NCI-H524 treated with DMSO at 0.1 percent for 48 hours (cell line): ENCODE measurements around the gene GNA15.
"Not testable (repeated sequence)": the region's sequence is repeated elsewhere in the genome, so short reads cannot be mapped to it uniquely, and the experiment has no call there.

Source experiments
- DNase-seq: peaks from one replicate; lab custom pipeline; 2025; lab: John Stamatoyannopoulos, UW

The GNA15 gene

GRCh38 chr19:3149526-3150505 is 14.0 kb downstream of the GNA15 start:
- no peak for DNase-seq

GRCh38 chr19:3150739-3151329 is 15.0 kb downstream of the GNA15 start:
- DNase-seq, result no peak

GRCh38 chr19:3151563-3152418 is 16.0 kb downstream of the GNA15 start:
- no peak for DNase-seq

GRCh38 chr19:3152419-3152780 is 16.6 kb downstream of the GNA15 start:
- DNase-seq, result no peak

- no peak for DNase-seq
Observed at GRCh38 chr19:3153286-3154230, 17.7 kb downstream of the GNA15 start.

- DNase-seq, result not testable (repeated sequence)
Observed at GRCh38 chr19:3154447-3154846, 18.6 kb downstream of the GNA15 start.

- DNase-seq, result no peak
Observed at GRCh38 chr19:3154957-3155736, 19.3 kb downstream of the GNA15 start.

DNA sequence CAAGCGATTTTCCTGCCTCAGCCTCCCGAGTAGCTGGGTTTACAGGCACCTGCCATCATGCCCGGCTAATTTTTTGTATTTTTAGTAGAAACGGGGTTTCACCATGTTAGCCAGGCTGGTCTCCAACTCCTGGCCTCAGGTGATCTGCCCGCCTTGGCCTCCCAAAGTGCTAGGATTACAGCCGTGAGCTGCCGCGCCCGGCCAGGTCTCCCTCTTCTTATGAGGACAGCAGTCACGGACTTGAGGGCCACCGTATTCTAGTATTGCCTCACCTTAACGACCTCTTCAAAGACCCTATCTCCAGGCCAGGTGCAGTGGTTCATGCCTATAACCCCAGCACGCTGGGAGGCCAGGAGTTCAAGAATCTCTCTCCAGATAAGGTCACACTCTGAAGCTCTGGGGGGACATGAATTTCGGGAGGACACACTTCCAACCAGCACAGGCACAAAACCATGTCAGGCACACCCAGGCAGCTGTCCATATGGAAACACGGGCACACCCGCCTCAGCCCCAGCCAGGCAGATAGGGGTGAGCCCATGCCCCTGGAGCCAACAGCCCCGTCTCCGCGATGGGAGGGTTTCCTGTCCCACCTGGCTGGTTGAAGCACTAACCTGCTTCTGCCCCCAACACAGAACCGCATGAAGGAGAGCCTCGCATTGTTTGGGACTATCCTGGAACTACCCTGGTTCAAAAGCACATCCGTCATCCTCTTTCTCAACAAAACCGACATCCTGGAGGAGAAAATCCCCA is 21.4 kb downstream of the GNA15 start:
- no peak for DNase-seq

GRCh38 chr19:3159565-3159964 is 23.7 kb downstream of the GNA15 start:
- DNase-seq, result no peak

DNA sequence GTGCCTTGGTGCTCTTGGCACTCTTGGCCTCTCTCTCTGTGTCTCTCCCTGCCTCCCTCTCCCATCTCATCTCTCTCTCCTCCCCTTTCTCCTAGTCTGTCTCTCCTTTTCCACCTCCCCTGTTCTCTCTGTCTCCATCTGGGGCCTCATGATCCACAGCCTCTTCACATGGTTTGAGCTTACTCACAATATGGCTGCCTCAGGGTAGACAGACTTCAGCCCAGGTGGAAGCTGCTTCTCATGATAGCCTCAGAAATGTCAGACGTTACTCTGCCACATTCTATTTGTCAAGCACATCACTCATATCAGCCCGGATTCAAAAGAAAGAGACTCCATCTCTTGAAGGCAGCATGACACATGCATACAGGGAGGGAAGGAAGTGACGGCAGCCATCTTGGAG is 24.4 kb downstream of the GNA15 start:
- DNase-seq, result no peak

DNA sequence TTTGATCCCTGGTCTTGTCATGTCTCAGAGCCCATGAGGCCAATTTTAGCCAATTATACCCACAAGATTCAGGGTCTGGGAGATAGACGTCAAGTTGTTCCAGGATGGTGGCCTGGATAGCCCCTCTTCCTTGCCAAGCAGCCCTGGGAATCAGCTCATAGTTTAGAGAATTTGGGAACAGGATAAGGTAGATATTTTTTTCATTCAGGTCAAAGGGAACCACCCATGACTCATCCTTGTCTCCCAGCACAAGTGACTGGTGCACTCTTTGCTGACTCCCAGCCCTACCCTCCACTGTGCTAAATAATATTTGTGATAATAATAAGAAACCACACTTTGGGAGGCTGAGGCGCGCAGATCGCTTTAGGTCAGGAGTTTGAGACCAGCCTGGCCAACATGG is 25.6 kb downstream of the GNA15 start:
- DNase-seq, result no peak

DNA sequence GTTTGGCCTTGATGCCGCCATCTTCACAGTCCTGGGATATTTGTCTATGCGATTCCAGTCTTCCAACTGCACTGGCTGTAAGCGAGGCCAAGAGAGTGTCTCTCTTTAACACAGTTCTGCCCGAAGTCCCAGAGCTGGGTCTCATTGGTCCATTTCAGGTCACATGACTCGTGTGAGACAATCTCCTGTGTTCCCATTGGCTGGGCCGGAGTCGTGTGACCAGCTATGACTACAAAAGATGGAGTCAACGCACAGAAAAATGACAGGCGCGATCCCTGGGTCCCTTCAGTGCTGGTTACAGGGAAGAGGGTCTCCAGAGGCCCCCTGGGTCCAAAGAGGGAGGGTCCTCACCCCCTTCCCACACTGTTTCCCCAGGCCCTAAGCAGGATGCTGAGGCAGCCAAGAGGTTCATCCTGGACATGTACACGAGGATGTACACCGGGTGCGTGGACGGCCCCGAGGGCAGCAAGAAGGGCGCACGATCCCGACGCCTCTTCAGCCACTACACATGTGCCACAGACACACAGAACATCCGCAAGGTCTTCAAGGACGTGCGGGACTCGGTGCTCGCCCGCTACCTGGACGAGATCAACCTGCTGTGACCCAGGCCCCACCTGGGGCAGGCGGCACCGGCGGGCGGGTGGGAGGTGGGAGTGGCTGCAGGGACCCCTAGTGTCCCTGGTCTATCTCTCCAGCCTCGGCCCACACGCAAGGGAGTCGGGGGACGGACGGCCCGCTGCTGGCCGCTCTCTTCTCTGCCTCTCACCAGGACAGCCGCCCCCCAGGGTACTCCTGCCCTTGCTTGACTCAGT is 26.8 kb downstream of the GNA15 start:
- no peak for DNase-seq

DNA sequence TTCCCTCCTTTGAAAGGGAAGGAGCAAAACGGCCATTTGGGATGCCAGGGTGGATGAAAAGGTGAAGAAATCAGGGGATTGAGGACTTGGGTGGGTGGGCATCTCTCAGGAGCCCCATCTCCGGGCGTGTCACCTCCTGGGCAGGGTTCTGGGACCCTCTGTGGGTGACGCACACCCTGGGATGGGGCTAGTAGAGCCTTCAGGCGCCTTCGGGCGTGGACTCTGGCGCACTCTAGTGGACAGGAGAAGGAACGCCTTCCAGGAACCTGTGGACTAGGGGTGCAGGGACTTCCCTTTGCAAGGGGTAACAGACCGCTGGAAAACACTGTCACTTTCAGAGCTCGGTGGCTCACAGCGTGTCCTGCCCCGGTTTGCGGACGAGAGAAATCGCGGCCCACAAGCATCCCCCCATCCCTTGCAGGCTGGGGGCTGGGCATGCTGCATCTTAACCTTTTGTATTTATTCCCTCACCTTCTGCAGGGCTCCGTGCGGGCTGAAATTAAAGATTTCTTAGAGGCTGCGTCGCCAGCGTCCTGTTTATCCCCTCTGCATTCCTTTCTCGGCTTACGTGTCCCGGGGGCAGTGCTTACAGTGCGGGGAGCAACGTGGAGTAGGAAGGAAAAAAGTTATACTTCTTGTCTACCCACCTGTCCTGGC is 27.5 kb downstream of the GNA15 start:
- DNase-seq, result no peak

DNA sequence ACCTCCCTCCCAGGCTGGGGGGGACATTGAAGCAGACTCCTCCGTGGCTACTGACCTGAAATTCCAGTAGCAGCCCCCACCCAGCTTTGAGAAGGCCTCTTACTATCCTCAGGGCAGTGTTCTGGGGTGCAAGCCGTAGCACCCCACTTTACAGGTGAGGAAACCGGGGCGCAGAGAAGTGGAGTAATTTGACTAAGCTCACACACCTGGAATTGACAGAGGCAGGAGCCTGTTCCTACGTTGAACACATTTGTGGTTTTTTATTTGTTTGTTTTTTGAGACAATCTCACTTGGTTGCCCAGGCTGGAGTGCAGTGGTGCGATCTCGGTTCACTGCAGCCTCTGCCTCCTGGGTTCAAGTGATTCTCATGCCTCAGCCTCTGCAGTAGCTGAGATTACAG is 28.1 kb downstream of the GNA15 start:
- no peak for DNase-seq

- no peak for DNase-seq
Observed at GRCh38 chr19:3167533-3168272, 31.9 kb downstream of the GNA15 start.

DNA sequence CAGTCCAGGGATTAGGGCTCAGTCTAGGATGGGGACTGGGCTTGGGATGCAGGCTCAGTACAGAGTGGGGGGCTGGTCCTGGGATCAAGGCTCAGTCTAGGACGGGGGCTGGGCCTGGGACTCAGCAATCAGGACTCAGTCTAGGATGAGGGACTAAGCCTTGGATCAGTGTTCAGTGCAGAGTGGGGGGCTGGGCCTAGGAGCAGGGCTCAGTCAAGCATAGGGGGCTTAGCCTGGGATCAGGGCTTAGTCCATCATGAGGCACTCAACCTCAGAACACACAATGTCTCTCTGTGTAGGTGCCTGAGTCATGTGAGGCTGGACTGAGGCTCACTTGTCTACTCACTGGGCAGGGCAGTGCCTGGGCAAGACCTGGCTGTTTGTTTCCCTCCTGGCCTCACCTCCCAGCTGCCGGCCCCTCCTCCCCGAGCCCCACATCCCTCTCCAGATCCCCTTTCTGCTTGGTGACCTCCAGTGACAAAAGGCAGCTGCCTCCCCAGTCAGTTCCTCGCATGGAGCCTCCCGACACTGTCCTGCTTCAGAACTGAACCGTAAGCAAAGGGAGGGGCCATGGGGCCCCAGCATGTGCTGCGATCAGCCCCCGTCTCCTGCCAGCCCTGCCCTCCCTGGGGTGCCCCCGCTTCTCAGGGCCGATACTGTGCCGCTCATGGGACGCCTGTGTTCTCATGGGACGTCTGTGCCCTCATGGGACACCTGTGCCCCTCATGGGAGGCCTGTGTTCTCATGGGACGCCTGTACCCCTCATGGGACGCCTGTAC is 36.2 kb downstream of the GNA15 start:
- DNase-seq, result no peak

DNA sequence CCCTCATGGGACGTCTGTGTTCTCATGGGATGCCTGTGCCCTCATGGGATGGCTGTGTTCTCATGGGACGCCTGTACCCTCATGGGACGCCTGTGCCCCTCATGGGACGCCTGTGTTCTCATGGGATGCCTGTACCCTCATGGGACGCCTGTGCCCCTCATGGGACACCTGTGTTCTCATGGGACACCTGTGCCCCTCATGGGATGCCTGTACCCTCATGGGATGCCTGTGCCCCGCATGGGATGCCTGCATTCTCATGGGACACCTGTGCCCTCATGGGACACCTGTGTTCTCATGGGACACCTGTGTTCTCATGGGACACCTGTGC is 36.8 kb downstream of the GNA15 start:
- not testable (repeated sequence) for DNase-seq
